ENCODE measurements around the gene TRIML2. TPM values are rescaled to one million over a fixed set of nuclear protein-coding genes. Genes with fewer than 3 reads are reported as not detected.

TRIML2 gene
- total RNA-seq, 1 donor from 2014 or later, result not detected

GRCh38 chr4:188146618-188147017, 37.2 kb upstream of the TRIML2 start:
- CTCF ChIA-PET, result no interaction called here
- POLR2A ChIA-PET, result no interaction called here
- Mint-ChIP-seq H3K4me1 (no peaks in the 10 kb centered on the region), H3K9me3 (peaks cover 11% of the 10 kb centered on the region), H3K36me3 (ENCODE audit: low read depth) (no peaks in the 10 kb centered on the region), H3K4me3 (no peak overlapping the region), H3K27ac (no peak overlapping the region), H3K27me3 (no peaks in the 10 kb centered on the region)
- ATAC-seq (ENCODE audit: low read depth) (no peak), DNase-seq (no peak)
- no peak for TF ChIP-seq CTCF (IDR thresholded peaks at IDR 0.05)
- intact Hi-C loops (cut with micrococcal nuclease), result no loop called here

- Mint-ChIP-seq H3K36me3 (ENCODE audit: low read depth) (no peaks in the 10 kb centered on the region), H3K4me3 (no peak overlapping the region), H3K4me1 (no peaks in the 10 kb centered on the region), H3K27ac (no peak overlapping the region), H3K9me3 (peaks cover 11% of the 10 kb centered on the region), H3K27me3 (no peaks in the 10 kb centered on the region)
- no peak for TF ChIP-seq CTCF (IDR thresholded peaks at IDR 0.05)
- CTCF ChIA-PET, result no interaction called here
- DNase-seq (no peak), ATAC-seq (ENCODE audit: low read depth) (no peak)
- POLR2A ChIA-PET, result no interaction called here
- intact Hi-C loops (cut with micrococcal nuclease), result no loop called here
Observed at GRCh38 chr4:188145601-188146000, 36.2 kb upstream of the TRIML2 start.

- ChIA-PET CTCF (no interaction called here), POLR2A (no interaction called here)
- Mint-ChIP-seq H3K4me3 (no peak overlapping the region), H3K27me3 (no peaks in the 10 kb centered on the region), H3K27ac (no peak overlapping the region), H3K36me3 (ENCODE audit: low read depth) (no peaks in the 10 kb centered on the region), H3K9me3 (peaks cover 11% of the 10 kb centered on the region), H3K4me1 (no peaks in the 10 kb centered on the region)
- TF ChIP-seq CTCF (IDR thresholded peaks at IDR 0.05), result no peak
- no peak for DNase-seq
- no peak for ATAC-seq (ENCODE audit: low read depth)
- intact Hi-C loops (cut with micrococcal nuclease), result no loop called here
Observed at GRCh38 chr4:188143731-188144130, 34.3 kb upstream of the TRIML2 start.

GRCh38 chr4:188139671-188140070, 30.3 kb upstream of the TRIML2 start:
- Mint-ChIP-seq H3K27me3 (no peaks in the 10 kb centered on the region), H3K4me1 (no peaks in the 10 kb centered on the region), H3K36me3 (ENCODE audit: low read depth) (no peaks in the 10 kb centered on the region), H3K4me3 (no peak overlapping the region), H3K9me3 (peaks cover 6% of the 10 kb centered on the region), H3K27ac (no peak overlapping the region)
- ChIA-PET POLR2A (no interaction called here), CTCF (no interaction called here)
- no peak for TF ChIP-seq CTCF (IDR thresholded peaks at IDR 0.05)
- no peak for DNase-seq
- intact Hi-C loops (cut with micrococcal nuclease), result no loop called here
- no peak for ATAC-seq (ENCODE audit: low read depth)

- no peak within 1 kb of the TSS for H3K4me3 Mint-ChIP-seq
- CTCF ChIA-PET, result no interaction called here
- H3K9me3 Mint-ChIP-seq, result peaks cover 8% of the 10 kb centered on the region
- no peaks in the 10 kb centered on the region for H3K36me3 Mint-ChIP-seq (ENCODE audit: low read depth)
- no peaks in the 10 kb centered on the region for H3K27me3 Mint-ChIP-seq
- no peak within 1 kb of the TSS for H3K27ac Mint-ChIP-seq
- ATAC-seq (ENCODE audit: low read depth), result no peak
- no peaks in the 10 kb centered on the region for H3K4me1 Mint-ChIP-seq
- POLR2A ChIA-PET, result no interaction called here
- TF ChIP-seq CTCF (IDR thresholded peaks at IDR 0.05), result no peak
- DNase-seq, result no peak
- intact Hi-C loops (cut with micrococcal nuclease), result no loop called here
Observed at GRCh38 chr4:188139141-188139540, 29.7 kb upstream of the TRIML2 start, which contains the start of gene TRIML1. TSS of gene TRIML1 (plus strand) at chr4:188139441. CDS start at chr4:188139559, 118 bp downstream.
